ENCODE results near the gene CEP72. TPM values are rescaled to one million over a fixed set of nuclear protein-coding genes. Genes with fewer than 3 reads are reported as not detected.

Gene CEP72
- total RNA-seq, 1 donor, result 3.3 TPM

DNA sequence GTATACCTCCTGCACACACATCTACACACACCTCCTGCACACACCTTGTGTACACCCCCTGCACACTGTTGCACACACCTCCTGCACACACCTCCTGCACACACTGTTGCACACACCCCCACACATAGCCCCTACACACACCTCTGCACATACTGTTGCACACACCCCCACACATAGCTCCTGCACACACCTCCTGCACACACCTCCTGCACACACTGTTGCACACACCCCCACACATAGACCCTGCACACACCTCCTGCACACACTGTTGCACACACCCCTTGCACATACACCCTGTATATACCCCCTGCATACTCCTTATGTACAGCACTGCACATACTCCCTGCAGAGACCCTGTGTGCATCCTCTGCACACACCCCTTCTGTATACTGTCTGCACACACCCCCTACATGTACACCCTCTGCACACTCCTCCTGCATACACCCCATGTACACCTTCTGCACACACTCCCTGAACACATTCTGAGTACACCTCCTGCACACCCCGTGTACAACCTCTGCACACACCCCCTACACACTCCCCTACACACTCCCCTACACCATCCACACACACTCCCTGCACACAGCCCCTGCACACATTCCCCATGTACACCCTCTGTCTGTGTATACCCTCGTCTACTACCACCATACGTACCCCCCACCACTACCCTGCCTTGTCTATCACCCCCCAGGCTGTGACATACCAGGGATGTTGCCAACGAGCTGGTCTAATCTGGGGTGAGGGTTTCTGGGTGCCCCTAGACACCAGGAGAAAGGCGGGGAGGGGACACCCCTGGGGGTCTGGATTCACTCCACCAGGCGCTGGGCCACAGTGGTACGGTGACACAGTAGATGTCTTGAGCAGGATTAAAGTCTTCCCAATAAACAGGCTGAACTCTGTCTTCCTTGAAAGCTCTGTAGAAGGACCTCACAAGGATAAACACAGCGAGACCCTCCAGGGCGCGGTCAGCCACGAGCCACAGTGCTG lies 1.1 kb upstream of the CEP72 start:
- Histone ChIP-seq H4K20me1 (ENCODE audit: insufficient read depth, low read length) (no peaks in the 10 kb centered on the region), H3K4me1 (ENCODE audit: insufficient read depth, low read length) (peaks cover 12% of the 10 kb centered on the region), H2AFZ (ENCODE audit: low read length) (peak overlapping the region; percentile 73), H3K4me2 (ENCODE audit: insufficient read depth, low read length) (peak overlapping the region; percentile 81), H3K27ac (ENCODE audit: low read depth, low read length) (no peak overlapping the region), H3K36me3 (ENCODE audit: insufficient read depth, low read length) (no peaks in the 10 kb centered on the region), H3K27me3 (ENCODE audit: insufficient read depth, low read length) (peaks cover 13% of the 10 kb centered on the region), H3K9me3 (ENCODE audit: low read depth, low read length) (no peaks in the 10 kb centered on the region), H3K4me3 (ENCODE audit: insufficient read depth, low read length) (peak overlapping the region; percentile 82), H3K79me2 (ENCODE audit: insufficient read depth, low read length) (peaks cover 29% of the 10 kb centered on the region)
- TF ChIP-seq, protein P1, sequence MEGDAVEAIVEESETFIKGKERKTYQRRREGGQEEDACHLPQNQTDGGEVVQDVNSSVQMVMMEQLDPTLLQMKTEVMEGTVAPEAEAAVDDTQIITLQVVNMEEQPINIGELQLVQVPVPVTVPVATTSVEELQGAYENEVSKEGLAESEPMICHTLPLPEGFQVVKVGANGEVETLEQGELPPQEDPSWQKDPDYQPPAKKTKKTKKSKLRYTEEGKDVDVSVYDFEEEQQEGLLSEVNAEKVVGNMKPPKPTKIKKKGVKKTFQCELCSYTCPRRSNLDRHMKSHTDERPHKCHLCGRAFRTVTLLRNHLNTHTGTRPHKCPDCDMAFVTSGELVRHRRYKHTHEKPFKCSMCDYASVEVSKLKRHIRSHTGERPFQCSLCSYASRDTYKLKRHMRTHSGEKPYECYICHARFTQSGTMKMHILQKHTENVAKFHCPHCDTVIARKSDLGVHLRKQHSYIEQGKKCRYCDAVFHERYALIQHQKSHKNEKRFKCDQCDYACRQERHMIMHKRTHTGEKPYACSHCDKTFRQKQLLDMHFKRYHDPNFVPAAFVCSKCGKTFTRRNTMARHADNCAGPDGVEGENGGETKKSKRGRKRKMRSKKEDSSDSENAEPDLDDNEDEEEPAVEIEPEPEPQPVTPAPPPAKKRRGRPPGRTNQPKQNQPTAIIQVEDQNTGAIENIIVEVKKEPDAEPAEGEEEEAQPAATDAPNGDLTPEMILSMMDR (IDR thresholded peaks at IDR 0.05; ENCODE audit: extremely low read depth, low read depth, low read length), result no peak
- DNase-seq (ENCODE audit: insufficient read length, low spot score, missing footprints), result peak; percentile 46

DNA sequence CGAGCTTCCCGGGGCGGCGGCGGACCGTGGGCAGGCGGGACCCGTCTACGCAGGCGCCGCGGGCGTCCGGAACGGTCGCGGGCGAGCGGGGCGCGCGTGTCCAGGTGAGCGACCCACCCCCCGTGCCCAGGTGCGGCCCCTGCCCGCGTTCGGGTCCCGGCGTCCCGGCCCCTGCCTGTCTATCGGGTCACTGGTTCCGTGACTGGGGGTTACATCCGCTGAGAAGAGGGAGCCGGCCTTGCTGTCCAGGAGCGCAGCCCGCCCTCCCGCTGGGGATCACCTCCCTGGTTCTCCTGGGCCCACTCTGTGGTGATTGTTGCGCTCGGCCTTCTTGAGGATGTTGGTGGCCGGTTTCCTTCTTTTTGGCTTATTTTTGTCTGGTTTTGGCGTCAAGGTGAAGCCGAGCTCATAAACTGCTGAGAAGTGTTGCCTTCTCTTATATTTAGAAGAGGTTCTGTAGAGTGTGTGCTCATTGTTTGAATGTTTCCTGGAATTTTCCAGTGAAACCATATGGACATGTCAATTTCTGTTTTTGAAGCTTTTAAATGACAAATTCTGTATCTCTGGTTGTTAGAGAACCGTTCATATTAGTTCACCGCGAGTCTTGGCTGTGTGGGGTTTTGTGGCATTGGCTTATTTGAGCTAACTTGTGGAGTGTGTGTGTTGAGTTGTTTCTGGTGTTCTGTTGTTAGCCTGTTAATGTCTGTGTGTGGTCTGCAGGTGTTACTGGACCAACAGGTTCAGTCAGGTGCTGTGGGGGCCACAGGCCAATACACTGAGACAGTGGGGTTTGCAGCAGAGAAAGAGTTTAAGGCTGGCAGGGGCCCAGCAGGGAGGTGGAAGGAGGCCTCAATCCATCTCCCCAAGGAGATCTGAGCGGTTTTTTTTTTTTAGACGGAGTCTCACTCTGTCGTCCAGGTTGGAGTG lies 621 bp downstream of the CEP72 start:
- Histone ChIP-seq H3K36me3 (ENCODE audit: insufficient read depth, low read length) (no peaks in the 10 kb centered on the region), H3K27ac (ENCODE audit: low read depth, low read length) (peak overlapping the region; percentile 28), H2AFZ (ENCODE audit: low read length) (peak overlapping the region; percentile 83), H3K4me2 (ENCODE audit: insufficient read depth, low read length) (peak overlapping the region; percentile 95), H3K79me2 (ENCODE audit: insufficient read depth, low read length) (peaks cover 44% of the 10 kb centered on the region), H3K9me3 (ENCODE audit: low read depth, low read length) (no peaks in the 10 kb centered on the region), H4K20me1 (ENCODE audit: insufficient read depth, low read length) (no peaks in the 10 kb centered on the region), H3K4me1 (ENCODE audit: insufficient read depth, low read length) (peaks cover 12% of the 10 kb centered on the region), H3K27me3 (ENCODE audit: insufficient read depth, low read length) (peaks cover 2% of the 10 kb centered on the region), H3K4me3 (ENCODE audit: insufficient read depth, low read length) (peak overlapping the region; percentile 82)
- DNase-seq (ENCODE audit: insufficient read length, low spot score, missing footprints), result peak; percentile 82
- TF ChIP-seq, protein P1 (IDR thresholded peaks at IDR 0.05; ENCODE audit: extremely low read depth, low read depth, low read length), result no peak

DNA sequence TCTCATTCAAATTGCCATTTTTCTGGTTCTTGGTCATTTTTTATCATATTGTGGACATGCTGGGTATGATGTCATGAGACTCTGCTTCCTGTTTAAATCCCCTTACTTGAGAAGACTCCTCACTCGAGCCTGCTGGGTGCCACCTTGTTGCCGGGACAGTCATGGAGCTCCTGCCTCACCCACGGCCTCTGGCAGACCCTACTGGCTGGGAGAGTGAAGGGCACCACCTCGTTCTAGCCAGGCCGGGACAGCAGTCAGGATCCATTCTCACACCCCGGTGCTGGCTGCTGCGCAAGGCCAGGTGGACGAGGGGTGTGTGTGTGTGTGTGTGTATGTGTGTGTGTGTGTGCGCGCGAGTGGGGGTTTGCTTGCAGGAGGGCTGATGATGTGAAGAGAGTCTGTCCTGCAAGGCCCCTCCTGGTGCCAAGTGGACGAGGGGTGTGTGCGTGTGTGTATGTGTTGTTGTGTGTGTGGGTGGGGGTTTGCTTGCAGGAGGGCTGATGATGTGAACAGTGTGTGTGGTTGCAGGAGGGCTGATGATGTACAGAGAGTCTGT lies 4.4 kb downstream of the CEP72 start:
- peaks cover 47% of the 10 kb centered on the region for H3K79me2 ChIP-seq (ENCODE audit: insufficient read depth, low read length)
- no peaks in the 10 kb centered on the region for H4K20me1 ChIP-seq (ENCODE audit: insufficient read depth, low read length)
- DNase-seq (ENCODE audit: insufficient read length, low spot score, missing footprints), result peak; percentile 32
- no peak overlapping the region for H3K4me3 ChIP-seq (ENCODE audit: insufficient read depth, low read length)
- peaks cover 18% of the 10 kb centered on the region for H3K36me3 ChIP-seq (ENCODE audit: insufficient read depth, low read length)
- no peaks in the 10 kb centered on the region for H3K9me3 ChIP-seq (ENCODE audit: low read depth, low read length)
- TF ChIP-seq, protein P1 (IDR thresholded peaks at IDR 0.05; ENCODE audit: extremely low read depth, low read depth, low read length), result peak; percentile 21
- H2AFZ ChIP-seq (ENCODE audit: low read length), result peak overlapping the region; percentile 47
- H3K27me3 ChIP-seq (ENCODE audit: insufficient read depth, low read length), result no peaks in the 10 kb centered on the region
- peaks cover 12% of the 10 kb centered on the region for H3K4me1 ChIP-seq (ENCODE audit: insufficient read depth, low read length)
- no peak overlapping the region for H3K4me2 ChIP-seq (ENCODE audit: insufficient read depth, low read length)
- no peak overlapping the region for H3K27ac ChIP-seq (ENCODE audit: low read depth, low read length)

Data from osteoblast (primary cell).